Testis (tissue), 2 donors: ENCODE data around the gene UNC80.

Source experiments
- CTCF ChIP-seq, 3 experiments: fragments of 450-650 bp in 2 of 3; fragments of 200-600 bp in 1 of 3; sonication (generic) in 1 of 3; IDR thresholded peaks; one replicate each; pipeline ENCODE4 v1.5.1; 2016 to 2019; ENCODE audit warnings: antibody characterized with exemption in 3 of 3, mild to moderate bottlenecking in 2 of 3, moderate library complexity in 1 of 3
- POLR2A ChIP-seq: fragments of 450-650 bp; IDR thresholded peaks from one replicate; pipeline ENCODE4 v1.6.1; 2017; ENCODE audit warnings: antibody characterized with exemption, mild to moderate bottlenecking, moderate library complexity

- TF ChIP-seq POLR2A, result no peak
- no peak for TF ChIP-seq CTCF (IDR thresholded peaks at IDR 0.05)
Measured at GRCh38 chr2:209985874-209986273, 214.2 kb downstream of the UNC80 start.
